SIG-M5 (cell line): ENCODE data around the gene CCR6.

Experiments
- DNase-seq: peaks from one replicate; lab custom pipeline; 2025; lab: John Stamatoyannopoulos, UW

The CCR6 gene

DNA sequence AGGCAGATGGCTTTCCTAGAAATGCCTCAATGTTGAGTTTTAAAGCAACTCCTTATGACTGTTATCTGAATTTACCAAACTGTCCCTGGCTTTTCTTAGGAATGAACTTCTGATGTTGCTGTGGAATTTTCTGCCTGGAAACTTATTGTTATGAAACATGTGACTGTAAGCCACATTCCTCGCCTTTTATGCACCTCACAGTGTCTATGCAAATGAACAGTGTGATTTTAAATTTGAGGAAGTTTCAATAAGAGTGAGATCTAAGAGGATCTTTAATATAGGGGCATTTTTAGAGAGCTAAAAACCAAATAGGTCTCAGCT lies 2.4 kb upstream of the CCR6 start:
- DNase-seq, result no peak

DNA sequence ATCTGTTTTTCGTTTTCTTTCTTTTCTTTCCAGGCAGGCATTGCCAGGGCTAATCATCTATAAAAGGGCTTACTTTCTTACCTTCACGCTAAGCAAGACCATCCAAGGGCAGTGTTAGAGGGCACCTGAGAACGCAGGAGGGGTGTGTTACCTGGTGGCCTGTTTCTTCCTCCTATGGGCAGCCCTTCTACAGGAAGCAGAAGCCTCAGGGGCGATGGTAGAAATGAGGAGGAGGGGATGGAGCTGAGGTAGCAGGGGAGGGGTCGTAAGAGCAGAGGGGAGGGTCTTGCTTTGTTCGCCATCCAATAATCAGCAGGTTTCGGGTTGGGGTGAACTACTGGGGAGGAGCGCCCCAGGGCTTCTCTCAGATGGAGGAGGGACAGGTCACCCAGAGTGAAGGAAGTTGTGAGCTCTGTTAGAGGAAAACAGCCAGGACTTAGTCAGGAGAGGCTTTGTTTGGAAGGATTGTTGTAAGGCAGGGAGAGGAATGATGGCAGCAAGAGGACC lies 1.5 kb upstream of the CCR6 start:
- DNase-seq, result no peak

DNA sequence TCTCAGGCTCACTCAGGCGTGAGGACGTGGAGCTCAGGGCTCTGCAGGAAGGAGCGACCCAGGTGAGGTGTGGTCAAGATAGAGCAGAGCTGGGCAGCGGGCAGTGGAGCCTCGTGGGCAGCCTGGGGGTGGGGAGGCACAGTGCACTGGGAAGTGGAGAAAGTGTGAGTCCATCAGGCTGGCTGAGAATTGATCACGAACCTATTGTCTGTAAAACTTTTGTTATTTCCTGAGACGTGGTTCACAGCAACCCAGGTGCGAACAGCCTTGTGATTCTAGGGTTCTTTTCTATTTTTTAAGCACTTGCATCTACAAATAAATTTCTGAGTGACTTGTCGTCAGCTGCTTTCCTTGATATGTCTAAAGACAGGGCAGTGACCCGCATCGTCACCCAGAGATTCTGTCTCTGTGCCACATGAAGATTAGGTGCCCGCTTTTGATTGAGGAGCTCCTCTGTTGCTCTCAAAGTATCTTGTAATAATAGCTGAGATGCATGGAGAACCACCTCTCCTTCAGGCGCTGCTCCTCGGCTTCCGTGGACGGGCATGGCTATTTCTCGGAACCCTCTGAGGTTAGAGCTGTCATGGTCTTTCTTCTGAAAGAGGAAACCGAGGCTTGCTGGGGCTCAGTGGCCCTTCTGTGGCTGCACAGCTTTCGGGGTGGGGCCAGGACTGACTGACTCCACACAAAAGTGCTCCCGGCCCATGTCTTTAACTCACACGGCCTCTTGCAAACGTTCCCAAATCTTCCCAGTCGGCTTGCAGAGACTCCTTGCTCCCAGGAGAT lies 662 bp upstream of the CCR6 start:
- no peak for DNase-seq

DNA sequence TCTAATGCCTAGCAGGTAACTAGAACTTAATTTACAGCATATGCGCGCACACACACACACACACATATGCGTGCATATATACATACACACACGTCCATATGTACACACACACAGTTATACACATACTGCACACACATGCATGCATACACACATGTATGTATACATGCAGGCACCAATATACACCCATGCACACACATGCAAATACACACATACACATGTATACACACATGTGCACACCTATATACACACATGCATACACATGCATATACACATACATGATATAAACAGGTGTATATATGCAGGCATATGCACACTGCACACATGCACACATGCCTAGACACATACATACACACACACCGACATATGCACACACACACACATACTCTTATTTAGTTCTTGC lies 1.9 kb downstream of the CCR6 start:
- no peak for DNase-seq

DNA sequence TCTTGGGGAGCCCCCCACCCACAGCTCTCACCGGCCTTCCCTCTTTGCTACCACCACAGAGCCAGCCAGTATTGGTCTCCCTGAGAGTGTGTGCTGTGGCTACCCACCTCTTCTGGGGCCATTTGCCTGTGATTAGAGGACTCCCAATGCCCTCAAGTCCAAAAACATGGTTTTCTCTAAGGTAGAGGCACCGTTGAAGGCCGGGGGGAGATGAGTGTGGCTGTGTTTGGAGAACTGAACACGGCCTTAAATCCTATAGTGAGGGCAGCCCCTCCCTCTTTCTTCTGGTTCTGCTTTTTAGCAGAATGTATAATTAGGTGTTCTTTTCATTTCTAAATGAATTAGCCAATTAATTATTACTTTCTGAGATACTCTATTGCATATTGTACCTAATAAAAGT lies 2.5 kb downstream of the CCR6 start:
- no peak for DNase-seq

DNA sequence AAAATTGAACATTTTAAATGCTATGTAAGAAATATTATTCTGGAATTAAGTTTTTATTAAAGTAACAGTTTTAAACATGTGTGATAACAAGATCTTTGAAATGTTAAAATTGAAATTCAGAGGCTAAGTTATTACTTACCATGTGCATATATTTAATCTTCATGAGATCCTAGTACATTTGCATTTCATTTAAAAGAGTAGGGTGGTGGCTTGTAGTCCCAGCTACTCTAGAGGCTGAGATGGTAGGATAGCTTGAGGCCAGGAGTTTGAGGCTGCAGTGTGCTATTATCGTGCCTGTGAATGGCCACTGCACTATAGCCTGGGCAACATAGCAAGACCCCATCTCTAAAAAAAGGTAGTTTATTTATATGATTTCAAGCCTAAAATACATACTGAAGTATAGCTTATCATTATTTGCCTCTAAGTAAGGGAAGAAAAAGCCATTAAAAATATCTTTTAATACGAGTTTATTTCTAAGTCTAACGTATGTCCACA lies 3.0 kb downstream of the CCR6 start:
- DNase-seq, result no peak

DNA sequence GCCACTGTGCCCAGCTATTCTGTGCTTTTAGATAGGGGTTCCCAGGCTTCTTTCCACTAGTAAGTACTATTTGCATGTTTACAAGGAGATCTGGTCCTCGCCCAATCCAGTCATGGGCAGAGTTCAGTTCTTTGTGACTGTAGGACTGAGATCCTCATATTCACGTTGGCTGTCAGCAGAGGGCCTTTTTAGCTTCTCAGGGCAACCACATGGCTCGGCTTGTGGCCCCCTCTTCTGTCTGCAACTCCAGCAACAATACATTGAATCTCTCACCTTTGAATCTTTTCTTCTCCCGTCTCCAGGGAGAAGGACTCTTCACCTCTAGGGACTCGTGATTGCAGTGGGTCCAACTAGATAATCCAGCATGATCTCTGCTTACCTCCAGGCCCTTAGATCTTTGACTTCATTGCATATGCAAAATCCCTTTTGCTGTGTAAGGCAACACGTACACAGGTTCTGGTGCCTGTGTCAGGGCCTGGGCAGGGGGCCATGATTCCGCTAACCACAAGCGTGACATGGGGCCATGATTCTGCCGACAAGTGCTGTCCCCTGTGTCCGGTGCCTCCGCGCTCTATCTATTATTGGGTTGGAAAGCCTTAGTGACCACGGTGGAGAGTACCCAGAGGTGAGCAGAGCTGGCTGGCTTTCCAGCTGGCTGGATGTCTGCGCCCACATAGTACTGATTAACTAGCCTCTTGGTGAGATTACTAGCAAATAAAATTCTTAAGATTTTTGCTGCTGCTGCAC lies 5.1 kb downstream of the CCR6 start:
- no peak for DNase-seq

DNA sequence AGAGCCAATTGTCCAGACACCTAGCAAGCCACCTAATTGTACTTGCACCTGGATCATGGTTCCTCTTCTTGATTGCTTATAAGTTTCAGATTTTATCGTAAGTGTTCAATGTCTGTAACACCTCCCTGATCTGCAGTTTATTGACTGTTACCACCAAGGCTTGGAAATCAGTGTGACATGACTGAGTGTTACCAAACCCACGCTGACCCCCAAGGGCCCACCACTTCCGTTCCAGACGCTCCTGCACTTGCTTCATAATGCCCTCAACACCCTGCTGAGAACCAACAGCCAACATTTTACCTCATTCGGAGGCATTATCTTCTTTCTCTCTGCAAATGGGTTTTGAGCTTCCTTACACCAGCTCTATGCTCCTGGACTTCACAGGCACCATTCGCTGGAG lies 6.3 kb downstream of the CCR6 start:
- no peak for DNase-seq

DNA sequence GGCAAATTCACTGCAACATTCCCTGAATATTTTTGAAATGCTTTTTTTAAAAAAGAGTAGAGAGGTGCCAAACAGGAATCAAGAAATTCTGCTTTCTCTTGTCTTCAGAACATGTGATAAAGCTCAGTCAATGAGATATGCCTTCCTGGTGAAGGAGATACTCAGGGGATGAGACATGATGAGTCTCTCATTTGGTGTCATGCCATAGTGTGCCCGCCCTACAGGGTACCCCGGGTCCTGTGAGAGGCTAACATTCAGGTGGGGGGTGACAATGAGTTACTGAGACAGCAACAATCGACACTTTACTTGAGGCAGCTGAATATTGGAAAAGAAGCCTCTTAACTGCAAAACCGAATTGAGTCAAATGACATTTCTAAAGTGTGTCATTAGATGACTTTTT lies 6.7 kb downstream of the CCR6 start:
- no peak for DNase-seq

DNA sequence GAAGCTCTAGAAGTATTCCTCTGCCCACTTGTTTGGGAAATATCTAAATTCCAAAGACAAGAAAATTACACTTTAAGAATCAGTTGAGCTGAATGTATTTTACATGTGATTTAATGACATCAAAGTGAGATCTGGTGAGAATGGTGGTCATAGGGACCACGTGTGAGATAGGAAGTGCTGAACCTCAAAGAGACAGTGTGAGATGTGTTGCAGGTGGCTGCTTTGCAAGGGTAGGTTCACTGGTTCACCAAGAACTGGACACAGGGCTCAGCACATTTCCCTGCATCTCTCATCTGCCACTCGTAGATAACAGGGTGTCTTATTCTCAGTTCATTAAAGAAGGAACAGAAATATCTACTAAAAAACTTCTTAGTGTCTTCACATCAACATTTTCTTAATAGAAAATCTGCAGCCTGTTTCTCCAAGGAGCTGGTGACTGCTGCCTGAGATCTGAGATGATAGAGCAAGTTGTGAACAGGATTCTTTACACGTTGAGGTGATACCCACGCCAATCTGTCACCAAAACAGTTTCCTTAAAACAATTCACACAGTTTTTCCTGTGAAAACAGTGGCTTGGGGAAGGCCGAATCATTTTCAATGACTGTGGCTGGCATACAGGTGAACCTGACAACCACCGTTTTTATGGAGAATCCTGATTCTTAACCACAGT lies 7.2 kb downstream of the CCR6 start:
- DNase-seq, result no peak

DNA sequence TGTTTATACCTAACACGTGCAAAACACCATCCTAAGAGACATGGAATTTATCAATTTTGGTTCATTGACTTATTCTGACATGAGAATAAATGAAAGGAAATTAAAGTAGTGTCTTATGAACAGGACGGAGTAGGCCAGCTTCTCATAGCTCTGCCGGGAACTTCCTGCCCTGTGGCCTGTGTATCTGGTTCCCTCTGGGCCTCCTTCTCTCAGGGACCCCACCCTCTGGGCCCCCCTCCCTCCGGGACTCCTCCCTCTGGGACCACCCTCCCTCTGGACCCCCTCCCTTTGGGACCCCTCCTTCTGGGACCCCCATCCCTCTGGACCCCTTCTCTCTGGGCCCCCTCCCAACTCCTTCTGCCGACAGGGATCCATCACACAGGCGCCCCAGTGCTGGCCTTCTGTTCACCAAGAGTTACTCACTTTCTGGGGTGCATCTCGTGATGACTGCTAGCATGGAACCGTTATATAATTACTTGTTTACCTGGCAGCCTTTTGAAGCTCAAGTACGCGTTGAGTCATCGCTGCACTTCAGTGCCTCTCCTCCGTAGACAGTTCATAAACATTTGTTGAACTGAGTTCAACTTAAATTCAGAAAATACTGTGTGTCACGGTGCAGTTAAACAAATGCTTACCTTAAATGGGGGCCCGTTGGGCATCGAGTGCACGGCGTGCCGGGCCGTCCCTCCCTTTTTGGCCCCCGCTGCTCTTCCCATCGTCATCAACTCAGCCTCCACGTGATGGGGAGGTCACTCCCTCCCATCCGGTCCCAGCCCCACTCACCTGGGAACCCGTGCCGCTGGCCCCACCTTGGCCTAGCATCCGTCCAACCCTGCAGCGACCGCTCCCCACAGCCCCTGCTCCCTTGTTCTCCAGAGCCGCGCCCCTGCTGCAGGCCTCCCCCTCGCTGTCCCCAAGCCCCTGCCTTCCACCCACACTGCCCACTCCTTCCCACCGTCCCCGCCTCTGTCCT lies 8.1 kb downstream of the CCR6 start:
- no peak for DNase-seq

DNA sequence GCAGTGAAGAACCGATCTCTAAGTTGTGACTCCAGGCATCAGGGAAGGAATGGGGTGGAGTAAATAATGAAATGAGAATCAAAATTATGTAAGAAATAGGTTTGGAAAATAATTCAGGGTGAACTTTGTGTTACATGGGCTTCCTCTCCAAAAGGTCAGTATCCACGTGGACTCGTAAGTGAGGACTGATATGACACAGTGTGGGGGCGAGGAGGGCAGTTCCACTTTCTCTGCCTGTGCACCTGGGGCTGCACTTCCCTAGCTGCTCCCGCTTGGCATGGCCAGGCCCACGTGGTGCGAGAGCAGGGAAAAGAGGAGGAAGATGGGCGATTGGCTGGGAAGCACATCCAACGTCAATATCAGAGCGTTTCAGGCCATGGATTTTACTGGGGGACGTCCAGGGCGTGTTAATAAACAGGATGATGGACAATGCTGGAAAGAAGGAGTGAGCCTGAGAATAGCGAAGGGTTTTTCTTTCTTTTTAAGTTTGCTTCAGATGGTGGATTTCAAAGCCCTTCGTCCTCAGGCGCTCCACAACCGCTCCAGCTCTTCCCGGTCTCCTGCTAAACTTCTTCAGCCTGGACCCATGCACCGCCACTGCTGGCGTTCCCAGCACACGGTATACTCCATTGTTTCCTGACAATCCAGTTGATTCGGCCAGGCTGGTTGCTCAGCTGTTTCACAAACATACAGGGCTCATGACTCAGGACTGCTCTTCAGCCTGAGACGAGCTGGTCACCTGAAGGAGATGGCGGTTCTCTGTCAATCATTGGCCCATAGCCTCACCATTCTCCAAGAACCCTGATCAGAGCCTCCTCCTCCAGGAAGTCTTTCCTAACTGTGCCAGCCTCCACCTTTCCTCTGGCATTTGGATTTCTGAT lies 11.8 kb downstream of the CCR6 start:
- DNase-seq, result no peak

DNA sequence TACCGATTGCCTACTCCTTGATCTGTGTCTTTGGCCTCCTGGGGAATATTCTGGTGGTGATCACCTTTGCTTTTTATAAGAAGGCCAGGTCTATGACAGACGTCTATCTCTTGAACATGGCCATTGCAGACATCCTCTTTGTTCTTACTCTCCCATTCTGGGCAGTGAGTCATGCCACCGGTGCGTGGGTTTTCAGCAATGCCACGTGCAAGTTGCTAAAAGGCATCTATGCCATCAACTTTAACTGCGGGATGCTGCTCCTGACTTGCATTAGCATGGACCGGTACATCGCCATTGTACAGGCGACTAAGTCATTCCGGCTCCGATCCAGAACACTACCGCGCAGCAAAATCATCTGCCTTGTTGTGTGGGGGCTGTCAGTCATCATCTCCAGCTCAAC lies 13.5 kb downstream of the CCR6 start:
- DNase-seq, result no peak

DNA sequence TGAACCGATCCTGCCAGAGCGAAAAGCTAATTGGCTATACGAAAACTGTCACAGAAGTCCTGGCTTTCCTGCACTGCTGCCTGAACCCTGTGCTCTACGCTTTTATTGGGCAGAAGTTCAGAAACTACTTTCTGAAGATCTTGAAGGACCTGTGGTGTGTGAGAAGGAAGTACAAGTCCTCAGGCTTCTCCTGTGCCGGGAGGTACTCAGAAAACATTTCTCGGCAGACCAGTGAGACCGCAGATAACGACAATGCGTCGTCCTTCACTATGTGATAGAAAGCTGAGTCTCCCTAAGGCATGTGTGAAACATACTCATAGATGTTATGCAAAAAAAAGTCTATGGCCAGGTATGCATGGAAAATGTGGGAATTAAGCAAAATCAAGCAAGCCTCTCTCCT lies 14.2 kb downstream of the CCR6 start:
- DNase-seq, result no peak

DNA sequence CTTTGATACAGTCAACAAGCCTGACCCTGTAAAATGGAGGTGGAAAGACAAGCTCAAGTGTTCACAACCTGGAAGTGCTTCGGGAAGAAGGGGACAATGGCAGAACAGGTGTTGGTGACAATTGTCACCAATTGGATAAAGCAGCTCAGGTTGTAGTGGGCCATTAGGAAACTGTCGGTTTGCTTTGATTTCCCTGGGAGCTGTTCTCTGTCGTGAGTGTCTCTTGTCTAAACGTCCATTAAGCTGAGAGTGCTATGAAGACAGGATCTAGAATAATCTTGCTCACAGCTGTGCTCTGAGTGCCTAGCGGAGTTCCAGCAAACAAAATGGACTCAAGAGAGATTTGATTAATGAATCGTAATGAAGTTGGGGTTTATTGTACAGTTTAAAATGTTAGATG lies 15.0 kb downstream of the CCR6 start:
- no peak for DNase-seq

DNA sequence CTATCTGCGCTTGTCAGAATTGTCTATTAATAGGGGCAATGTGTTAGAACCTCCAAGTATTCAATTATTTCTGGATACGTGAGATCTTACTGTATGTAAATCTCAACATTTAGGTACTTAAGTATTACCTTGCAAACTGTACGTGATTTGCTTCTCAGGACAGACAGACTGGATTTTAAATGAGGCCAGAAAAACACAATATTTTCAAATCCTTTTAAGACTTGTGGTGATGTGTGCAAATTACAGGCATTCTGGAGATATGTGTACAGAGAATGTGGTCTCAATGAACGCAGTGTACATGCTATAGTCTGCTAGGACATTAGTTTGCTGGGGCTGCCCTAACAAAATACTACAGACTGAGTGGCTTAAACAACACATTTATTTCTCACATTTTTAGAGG lies 16.9 kb downstream of the CCR6 start:
- DNase-seq, result no peak

DNA sequence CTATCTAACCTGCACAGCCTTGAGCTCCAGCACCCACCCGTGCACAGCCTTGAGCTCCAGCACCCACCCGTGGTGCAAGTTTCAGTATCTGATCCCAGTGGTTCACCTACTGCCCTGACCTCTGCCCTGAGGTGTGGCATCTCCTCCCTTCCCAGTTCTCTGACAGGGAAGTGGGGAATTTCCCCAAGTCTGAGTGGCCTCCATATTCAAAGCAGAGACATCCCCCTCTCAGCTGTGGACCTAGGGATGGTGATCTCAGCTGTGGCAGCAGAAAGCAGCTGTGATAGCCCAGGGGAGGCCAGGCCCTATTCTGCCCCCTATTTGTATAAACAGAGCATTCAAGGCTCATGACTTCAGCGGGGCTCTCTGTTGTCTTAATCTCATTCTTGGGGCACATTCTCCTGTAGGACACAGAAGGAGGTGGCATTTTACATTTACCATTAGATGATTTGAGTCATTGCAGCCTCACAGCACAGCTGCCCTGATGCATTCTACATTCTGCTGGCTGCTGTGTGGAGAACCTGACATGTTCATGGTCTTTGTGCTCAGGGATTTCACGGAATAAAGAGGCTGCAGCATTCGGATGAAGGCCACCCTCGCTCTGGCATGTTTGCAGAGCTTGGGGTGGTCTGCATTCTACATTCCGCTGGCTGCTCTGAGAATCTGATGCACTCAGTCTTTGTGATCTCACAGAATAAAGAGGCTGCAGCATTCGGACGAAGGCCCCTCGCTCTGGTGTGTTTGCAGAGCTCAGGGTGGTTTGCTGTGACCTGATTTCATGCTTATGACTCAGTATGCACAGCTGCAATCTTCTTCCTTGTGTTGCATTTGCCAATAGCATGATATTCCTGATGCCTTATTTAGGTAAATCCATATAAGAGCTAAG lies 17.9 kb downstream of the CCR6 start:
- DNase-seq, result no peak

DNA sequence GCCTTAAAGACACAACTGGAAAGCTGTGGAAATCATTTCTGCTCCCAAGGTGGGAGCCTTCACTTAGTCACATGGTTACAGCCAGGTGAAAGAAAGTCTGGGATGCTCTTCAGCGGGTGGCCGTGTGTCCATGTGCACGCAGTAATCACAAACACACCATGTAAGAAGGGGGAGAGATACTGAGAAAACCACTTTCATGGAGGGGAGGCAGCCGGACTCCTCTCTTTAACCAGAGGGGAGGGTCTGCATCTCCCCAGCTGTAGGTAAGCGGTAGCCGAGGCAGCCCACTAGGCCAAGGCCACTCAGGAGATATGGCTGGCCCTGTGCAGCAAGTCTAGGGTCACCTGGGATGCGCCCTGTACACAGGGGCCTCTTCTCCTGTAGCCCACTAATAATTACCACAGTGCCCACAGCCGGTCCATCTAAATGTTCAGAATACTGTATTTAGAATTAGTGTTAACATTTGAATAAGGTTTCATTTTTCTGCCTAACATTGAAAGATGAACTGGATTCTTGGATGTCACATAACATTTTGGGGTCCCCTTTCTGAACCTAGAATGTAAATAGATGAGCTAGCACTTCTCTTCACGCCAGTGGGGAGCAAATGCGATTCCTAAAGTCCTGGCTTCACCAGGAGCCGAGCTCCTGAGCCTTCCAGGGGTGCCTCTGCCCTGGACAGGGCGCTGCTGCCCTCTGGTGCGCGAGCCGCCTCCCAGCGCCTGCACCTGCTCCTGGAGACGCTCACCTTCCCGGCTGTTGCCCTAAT lies 19.0 kb downstream of the CCR6 start:
- DNase-seq, result no peak

DNA sequence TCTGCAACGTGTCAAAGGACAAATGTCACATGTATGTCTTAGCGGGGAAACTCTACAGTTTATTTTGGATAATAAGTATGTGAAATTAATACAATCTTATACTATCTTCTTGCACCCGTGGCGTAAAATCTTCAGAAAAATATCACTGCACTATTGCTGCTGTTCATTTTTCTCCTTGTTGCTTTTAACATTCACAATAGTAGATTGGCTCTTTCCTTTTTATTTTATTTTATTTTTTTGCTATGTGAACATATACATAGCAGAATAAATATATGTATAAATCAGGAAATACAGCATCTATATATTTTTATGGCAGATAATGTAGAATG lies 19.5 kb downstream of the CCR6 start:
- DNase-seq, result no peak
